ENCODE results near the gene RGMA. TPM values are rescaled to one million over a fixed set of nuclear protein-coding genes. Genes with fewer than 3 reads are reported as not detected.
"Not testable (repeated sequence)": the region's sequence is repeated elsewhere in the genome, so short reads cannot be mapped to it uniquely, and the experiment has no call there.

The RGMA gene
- total RNA-seq, 1 donor from 2014 or later, result 6.2 TPM

DNA sequence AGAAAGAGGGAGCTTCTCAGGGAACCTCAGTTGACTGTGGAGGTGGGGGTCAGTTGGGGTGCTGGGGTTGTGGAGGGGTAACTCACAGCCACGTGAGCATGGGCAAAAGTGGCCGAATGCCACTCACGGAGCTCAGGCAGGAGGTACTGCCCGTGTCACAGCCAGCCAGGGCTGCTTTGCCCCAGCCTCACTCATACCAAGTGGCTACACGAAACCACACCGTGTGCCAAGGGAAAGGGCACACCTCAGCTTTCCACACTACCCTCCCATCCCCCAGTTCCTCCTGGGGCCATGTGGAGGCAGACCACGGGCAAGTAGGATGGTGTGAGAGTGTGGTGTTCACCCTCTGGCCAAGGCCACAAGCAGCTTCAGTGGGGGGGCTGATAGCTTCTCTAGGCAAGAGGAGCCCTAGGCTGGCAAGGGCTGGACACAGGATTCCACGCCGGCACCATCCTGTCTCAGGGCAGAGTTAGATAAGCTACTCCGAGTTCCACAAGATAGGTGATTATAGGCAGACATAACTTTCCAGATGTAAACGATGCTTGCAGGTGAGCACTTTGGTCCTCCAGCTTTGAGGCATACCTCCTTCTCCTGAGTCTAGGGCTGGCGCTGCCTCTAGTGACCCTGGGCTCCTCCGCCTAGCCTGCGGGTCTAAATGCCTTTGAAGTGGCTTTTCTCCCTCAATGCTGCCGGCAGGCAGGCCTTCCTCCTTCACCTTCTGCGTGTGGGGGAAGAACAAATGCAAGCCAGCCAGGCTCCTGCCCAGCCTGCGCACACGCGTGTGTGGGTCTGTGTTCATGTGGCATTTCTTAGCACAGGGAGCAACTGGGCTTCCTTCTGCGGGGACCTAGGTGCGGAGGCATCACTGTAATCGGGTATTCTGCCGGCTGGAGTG lies 25.0 kb downstream of the RGMA start:
- H3K4me1 Mint-ChIP-seq (ENCODE audit: low read depth, unreplicated experiment), result peaks cover 11% of the 10 kb centered on the region
- H3K4me3 Mint-ChIP-seq (ENCODE audit: unreplicated experiment), result no peak overlapping the region
- H3K36me3 Mint-ChIP-seq (ENCODE audit: low read depth, unreplicated experiment), result peaks cover 2% of the 10 kb centered on the region
- Histone ChIP-seq H3K79me2 (ENCODE audit: insufficient read depth, low read length) (no peaks in the 10 kb centered on the region), H3K9ac (ENCODE audit: low read length) (no peak overlapping the region), H3K4me1 (ENCODE audit: insufficient read depth, low read length) (no peaks in the 10 kb centered on the region), H3K9me3 (ENCODE audit: insufficient read depth, low read depth, low read length) (no peaks in the 10 kb centered on the region), H3K4me3 (ENCODE audit: insufficient read depth, low read depth, low read length) (no peak overlapping the region), H3K36me3 (ENCODE audit: insufficient read depth, low read length) (no peaks in the 10 kb centered on the region), H3K4me2 (ENCODE audit: low read length) (no peak overlapping the region), H4K20me1 (ENCODE audit: insufficient read depth, low read length) (peaks cover 2% of the 10 kb centered on the region), H3K27me3 (ENCODE audit: insufficient read depth, low read length) (peaks cover 50% of the 10 kb centered on the region), H2AFZ (ENCODE audit: low read depth, low read length) (no peak overlapping the region), H3K27ac (ENCODE audit: low read depth, low read length) (no peak overlapping the region)
- no peak for FAIRE-seq
- no peaks in the 10 kb centered on the region for H3K27me3 Mint-ChIP-seq (ENCODE audit: low read depth, unreplicated experiment)
- no peak for TF ChIP-seq EZH2 (IDR thresholded peaks at IDR 0.05; ENCODE audit: insufficient read depth, low read length)
- TF ChIP-seq, protein P1, sequence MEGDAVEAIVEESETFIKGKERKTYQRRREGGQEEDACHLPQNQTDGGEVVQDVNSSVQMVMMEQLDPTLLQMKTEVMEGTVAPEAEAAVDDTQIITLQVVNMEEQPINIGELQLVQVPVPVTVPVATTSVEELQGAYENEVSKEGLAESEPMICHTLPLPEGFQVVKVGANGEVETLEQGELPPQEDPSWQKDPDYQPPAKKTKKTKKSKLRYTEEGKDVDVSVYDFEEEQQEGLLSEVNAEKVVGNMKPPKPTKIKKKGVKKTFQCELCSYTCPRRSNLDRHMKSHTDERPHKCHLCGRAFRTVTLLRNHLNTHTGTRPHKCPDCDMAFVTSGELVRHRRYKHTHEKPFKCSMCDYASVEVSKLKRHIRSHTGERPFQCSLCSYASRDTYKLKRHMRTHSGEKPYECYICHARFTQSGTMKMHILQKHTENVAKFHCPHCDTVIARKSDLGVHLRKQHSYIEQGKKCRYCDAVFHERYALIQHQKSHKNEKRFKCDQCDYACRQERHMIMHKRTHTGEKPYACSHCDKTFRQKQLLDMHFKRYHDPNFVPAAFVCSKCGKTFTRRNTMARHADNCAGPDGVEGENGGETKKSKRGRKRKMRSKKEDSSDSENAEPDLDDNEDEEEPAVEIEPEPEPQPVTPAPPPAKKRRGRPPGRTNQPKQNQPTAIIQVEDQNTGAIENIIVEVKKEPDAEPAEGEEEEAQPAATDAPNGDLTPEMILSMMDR (IDR thresholded peaks at IDR 0.05; ENCODE audit: insufficient read depth, low read depth, low read length), result no peak
- H3K27ac Mint-ChIP-seq (ENCODE audit: unreplicated experiment), result no peak overlapping the region
- no peaks in the 10 kb centered on the region for H3K9me3 Mint-ChIP-seq (ENCODE audit: unreplicated experiment)
- DNase-seq (ENCODE audit: low read depth), result no peak

DNA sequence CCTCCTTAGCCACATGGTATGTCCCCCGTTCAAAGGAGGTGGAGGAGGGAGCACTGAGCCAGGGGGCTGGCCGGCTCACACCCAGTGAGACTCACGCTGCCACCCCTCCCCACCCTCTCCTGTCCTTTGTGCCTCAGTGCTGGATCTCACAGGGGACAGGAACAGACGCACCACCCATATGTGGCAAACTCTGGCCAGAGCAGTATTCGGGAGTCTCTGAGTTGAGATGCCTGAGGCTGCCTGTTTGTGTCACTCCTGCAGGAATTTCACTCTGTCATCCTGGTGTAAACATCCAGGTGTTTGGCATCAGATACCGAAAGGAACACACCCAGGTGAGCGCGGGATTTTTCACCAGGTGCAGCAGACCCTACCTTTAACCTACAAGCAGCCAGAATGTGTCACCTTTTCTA lies 25.7 kb downstream of the RGMA start:
- Histone ChIP-seq H2AFZ (ENCODE audit: low read depth, low read length) (no peak overlapping the region), H3K9ac (ENCODE audit: low read length) (no peak overlapping the region), H3K4me2 (ENCODE audit: low read length) (no peak overlapping the region), H3K27ac (ENCODE audit: low read depth, low read length) (no peak overlapping the region), H3K4me3 (ENCODE audit: insufficient read depth, low read depth, low read length) (no peak overlapping the region), H3K9me3 (ENCODE audit: insufficient read depth, low read depth, low read length) (no peaks in the 10 kb centered on the region), H4K20me1 (ENCODE audit: insufficient read depth, low read length) (peaks cover 2% of the 10 kb centered on the region), H3K36me3 (ENCODE audit: insufficient read depth, low read length) (no peaks in the 10 kb centered on the region), H3K4me1 (ENCODE audit: insufficient read depth, low read length) (no peaks in the 10 kb centered on the region), H3K79me2 (ENCODE audit: insufficient read depth, low read length) (no peaks in the 10 kb centered on the region), H3K27me3 (ENCODE audit: insufficient read depth, low read length) (peaks cover 46% of the 10 kb centered on the region)
- H3K9me3 Mint-ChIP-seq (ENCODE audit: unreplicated experiment), result no peaks in the 10 kb centered on the region
- no peak overlapping the region for H3K4me3 Mint-ChIP-seq (ENCODE audit: unreplicated experiment)
- DNase-seq (ENCODE audit: low read depth) (no peak), FAIRE-seq (no peak)
- no peak overlapping the region for H3K27ac Mint-ChIP-seq (ENCODE audit: unreplicated experiment)
- peaks cover 2% of the 10 kb centered on the region for H3K36me3 Mint-ChIP-seq (ENCODE audit: low read depth, unreplicated experiment)
- TF ChIP-seq, protein P1 (IDR thresholded peaks at IDR 0.05; ENCODE audit: insufficient read depth, low read depth, low read length), result no peak
- no peak for TF ChIP-seq EZH2 (IDR thresholded peaks at IDR 0.05; ENCODE audit: insufficient read depth, low read length)
- no peaks in the 10 kb centered on the region for H3K27me3 Mint-ChIP-seq (ENCODE audit: low read depth, unreplicated experiment)
- H3K4me1 Mint-ChIP-seq (ENCODE audit: low read depth, unreplicated experiment), result peaks cover 11% of the 10 kb centered on the region

DNA sequence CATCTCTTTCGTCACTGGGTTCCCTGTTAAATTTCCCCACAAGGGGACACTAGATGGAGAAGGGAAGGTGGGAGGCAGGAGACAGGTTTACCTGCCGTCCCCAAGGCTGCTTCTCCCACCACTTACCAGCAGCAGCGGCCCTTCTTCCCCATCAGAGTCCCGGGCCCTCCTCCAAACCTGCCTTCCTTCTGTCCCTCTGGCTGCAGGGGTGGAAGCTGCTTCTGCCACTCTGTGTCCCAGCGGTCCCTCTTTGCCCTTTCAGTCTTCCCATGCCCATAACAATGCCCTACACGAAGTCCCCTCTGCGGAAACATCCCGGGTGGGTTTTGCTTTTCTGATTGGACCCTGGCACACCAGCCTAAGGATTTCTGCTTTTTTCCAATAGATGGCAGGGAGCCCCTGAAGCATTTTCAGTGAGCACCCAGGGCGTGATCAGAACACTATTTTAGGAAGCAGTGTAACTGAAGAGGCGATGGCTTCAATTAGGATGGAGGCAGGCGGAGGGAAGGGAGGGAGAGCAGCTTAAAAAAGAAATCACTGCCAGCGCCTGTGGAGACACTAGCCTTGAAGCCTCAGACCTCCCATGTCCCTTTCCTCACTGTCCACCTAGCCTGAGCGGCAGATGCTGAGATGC lies 26.3 kb downstream of the RGMA start:
- not testable (repeated sequence) for H4K20me1 ChIP-seq (ENCODE audit: insufficient read depth, low read length); H3K4me1 ChIP-seq (ENCODE audit: insufficient read depth, low read length); H3K27ac ChIP-seq (ENCODE audit: low read depth, low read length); H3K79me2 ChIP-seq (ENCODE audit: insufficient read depth, low read length); H3K4me2 ChIP-seq (ENCODE audit: low read length); H3K9me3 ChIP-seq (ENCODE audit: insufficient read depth, low read depth, low read length); H3K4me3 Mint-ChIP-seq (ENCODE audit: unreplicated experiment); H2AFZ ChIP-seq (ENCODE audit: low read depth, low read length); H3K36me3 ChIP-seq (ENCODE audit: insufficient read depth, low read length); H3K4me3 ChIP-seq (ENCODE audit: insufficient read depth, low read depth, low read length); H3K9me3 Mint-ChIP-seq (ENCODE audit: unreplicated experiment); H3K27me3 Mint-ChIP-seq (ENCODE audit: low read depth, unreplicated experiment); H3K9ac ChIP-seq (ENCODE audit: low read length); H3K27ac Mint-ChIP-seq (ENCODE audit: unreplicated experiment); FAIRE-seq; H3K36me3 Mint-ChIP-seq (ENCODE audit: low read depth, unreplicated experiment); DNase-seq (ENCODE audit: low read depth)
- H3K27me3 ChIP-seq (ENCODE audit: insufficient read depth, low read length), result peaks cover 47% of the 10 kb centered on the region
- peaks cover 11% of the 10 kb centered on the region for H3K4me1 Mint-ChIP-seq (ENCODE audit: low read depth, unreplicated experiment)
